Keratinocyte (primary cell): ENCODE data around the gene NECTIN1. TPM values are rescaled to one million over a fixed set of nuclear protein-coding genes. Genes with fewer than 3 reads are reported as not detected.

ENCODE experiments used
- DNase-seq: peaks from one replicate; pipeline ENCODE4 v3.0.0-alpha.2; 2011; ENCODE audit warnings: low read depth, missing footprints, low spot score
- FAIRE-seq: peaks from 2 replicates; lab custom pipeline; 2011; peaks lifted over from hg19 to GRCh38; lab: Jason Lieb, UNC
- H2AFZ ChIP-seq: 2 replicates; pipeline ENCODE4 v1.6.0; 2012; ENCODE audit warnings: low read length, control low read depth, inconsistent platforms; ENCODE audit not compliant: control insufficient read depth
- H3K27ac ChIP-seq: 2 replicates; pipeline ENCODE4 v1.5.1; 2011; ENCODE audit warnings: low read length; ENCODE audit not compliant: control insufficient read depth, insufficient read depth
- H3K27me3 ChIP-seq: 3 replicates; pipeline ENCODE4 v1.6.0; 2011; ENCODE audit warnings: low read length; ENCODE audit not compliant: control insufficient read depth, insufficient read depth; ENCODE audit errors: extremely low read depth
- H3K36me3 ChIP-seq, 2 experiments: 2 replicates in 1 of 2; 3 replicates in 1 of 2; pipeline ENCODE4 v1.5.1; 2011; ENCODE audit warnings: low read length in 2 of 2, mild to moderate bottlenecking in 1 of 2; ENCODE audit not compliant: control insufficient read depth in 2 of 2, insufficient read depth in 2 of 2; ENCODE audit errors: extremely low read depth in 1 of 2
- H3K4me1 ChIP-seq: 3 replicates; pipeline ENCODE4 v1.5.1; 2011; ENCODE audit warnings: low read length; ENCODE audit not compliant: control insufficient read depth, insufficient read depth; ENCODE audit errors: extremely low read depth
- H3K4me2 ChIP-seq: 3 replicates; pipeline ENCODE4 v1.6.0; 2011; ENCODE audit warnings: low read depth, low read length; ENCODE audit not compliant: control insufficient read depth, insufficient read depth; ENCODE audit errors: extremely low read depth
- H3K4me3 ChIP-seq, 3 experiments: fragments of 200-600 bp in 1 of 3; sonication (generic) in 1 of 3; 2 replicates in 2 of 3; 3 replicates in 1 of 3; pipeline ENCODE4 v1.5.1; 2011 to 2016; ENCODE audit warnings: low read length in 3 of 3, mild to moderate bottlenecking in 3 of 3, control low read depth in 2 of 3, inconsistent platforms in 1 of 3, low read depth in 1 of 3, mixed read lengths in 1 of 3, mixed run types in 1 of 3, moderate library complexity in 1 of 3; ENCODE audit not compliant: control insufficient read depth in 2 of 3, insufficient read depth in 2 of 3; ENCODE audit errors: extremely low read depth in 1 of 3
- H3K79me2 ChIP-seq: 2 replicates; pipeline ENCODE4 v1.6.0; 2012; ENCODE audit warnings: low read length; ENCODE audit not compliant: control insufficient read depth, insufficient read depth
- H3K9ac ChIP-seq: 3 replicates; pipeline ENCODE4 v1.6.0; 2011; ENCODE audit warnings: low read length; ENCODE audit not compliant: control insufficient read depth, insufficient read depth; ENCODE audit errors: extremely low read depth
- H3K9me1 ChIP-seq: 3 replicates; pipeline ENCODE4 v1.6.0; 2011; ENCODE audit warnings: low read length; ENCODE audit not compliant: control insufficient read depth, insufficient read depth; ENCODE audit errors: extremely low read depth
- H3K9me3 ChIP-seq: 2 replicates; pipeline ENCODE4 v1.5.1; 2012; ENCODE audit warnings: low read depth, low read length; ENCODE audit not compliant: control insufficient read depth
- H4K20me1 ChIP-seq: 3 replicates; pipeline ENCODE4 v1.6.0; 2011; ENCODE audit warnings: low read length; ENCODE audit not compliant: control insufficient read depth, insufficient read depth; ENCODE audit errors: extremely low read depth
- EZH2 ChIP-seq: IDR thresholded peaks from one replicate; pipeline ENCODE4 v1.6.1; 2012; ENCODE audit warnings: inconsistent platforms, mild to moderate bottlenecking, low read length, moderate library complexity
- dilution Hi-C: fragments of 300-500 bp; cut with MboI; formaldehyde crosslinking; loops from one replicate; pipeline ENCODE4 v1.7.0; 2020; ENCODE audit warnings: low sequenced_read_pairs; ENCODE audit not compliant: extremely low pct_ligation_motif_present
- polyA plus RNA-seq, 5 experiments: library from polyadenylated mRNA; depleted of rRNA in 3 of 5; stranded (reverse) in 3 of 5; stranded (forward) in 1 of 5; unstranded in 1 of 5; fragments of >200 nt; gene quantifications; 1 replicate in 1 of 5; 2 replicates in 3 of 5; 3 replicates in 1 of 5; pipeline versions ENCODE4 v1.2.1 to v1.2.3, GENCODE V29; 2011 to 2012; ENCODE audit warnings: missing spikeins in 2 of 5, low read depth in 1 of 5, low replicate concordance in 1 of 5
- TF ChIP-seq, protein P1 (sequence below), 3 experiments: IDR thresholded peaks in 1 of 3; conservative IDR thresholded peaks in 1 of 3; optimal IDR thresholded peaks in 1 of 3; 2 replicates in 2 of 3; 3 replicates in 1 of 3; pipeline versions ENCODE3 to v1.5.1; 2011; ENCODE audit warnings: low read length in 3 of 3, mild to moderate bottlenecking in 3 of 3, moderate library complexity in 2 of 3, control low read depth in 1 of 3, inconsistent platforms in 1 of 3; ENCODE audit not compliant: insufficient read depth in 2 of 3; ENCODE audit errors: extremely low read depth in 1 of 3

The NECTIN1 gene
- polyA plus RNA-seq, 1 donor (not counting 4 experiments of a cell fraction or from before 2014, with no cell fraction given), result 37.5 TPM

DNA sequence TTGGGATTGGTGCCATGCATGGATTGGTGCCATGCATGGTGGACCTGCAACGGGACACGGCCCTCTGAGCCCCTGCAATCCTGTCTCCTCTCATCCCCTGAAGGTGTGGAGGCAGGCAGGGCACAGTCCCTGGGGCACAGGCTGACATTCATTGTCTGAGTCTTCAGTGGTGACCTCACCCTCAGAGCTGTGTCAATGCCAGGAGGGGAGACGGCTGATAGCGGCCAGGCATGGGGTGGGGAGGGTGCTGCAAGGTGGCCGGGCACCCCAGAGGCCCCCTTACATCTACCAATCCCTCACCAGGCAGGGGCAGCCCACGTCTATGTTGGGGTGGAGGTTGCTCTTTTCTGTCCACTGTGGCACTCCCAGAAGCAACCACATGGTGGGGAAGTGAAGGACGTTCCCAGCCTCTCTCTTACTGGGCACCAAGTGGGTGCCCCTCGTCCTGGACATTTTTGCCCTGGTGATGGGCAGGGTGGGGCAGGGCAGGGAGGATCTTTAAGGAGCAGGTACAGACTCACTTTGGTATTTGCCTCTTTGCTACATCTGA is 47.6 kb downstream of the NECTIN1 start:
- no peak overlapping the region for H3K4me3 ChIP-seq
- no peak overlapping the region for H3K9ac ChIP-seq
- peaks cover 61% of the 10 kb centered on the region for H3K4me1 ChIP-seq
- peak overlapping the region; percentile 11 for H3K4me2 ChIP-seq
- H3K9me3 ChIP-seq, result peaks cover 10% of the 10 kb centered on the region
- peaks cover 4% of the 10 kb centered on the region for H3K9me1 ChIP-seq
- H3K36me3 ChIP-seq, result peaks cover 19 to 41% of the 10 kb centered on the region in 2 experiments
- peaks cover 69% of the 10 kb centered on the region for H3K79me2 ChIP-seq
- dilution Hi-C loops, result no loop called here
- H3K27me3 ChIP-seq, result no peaks in the 10 kb centered on the region
- no peaks in the 10 kb centered on the region for H4K20me1 ChIP-seq
- no peak for DNase-seq
- no peak for TF ChIP-seq EZH2
- TF ChIP-seq, protein P1, sequence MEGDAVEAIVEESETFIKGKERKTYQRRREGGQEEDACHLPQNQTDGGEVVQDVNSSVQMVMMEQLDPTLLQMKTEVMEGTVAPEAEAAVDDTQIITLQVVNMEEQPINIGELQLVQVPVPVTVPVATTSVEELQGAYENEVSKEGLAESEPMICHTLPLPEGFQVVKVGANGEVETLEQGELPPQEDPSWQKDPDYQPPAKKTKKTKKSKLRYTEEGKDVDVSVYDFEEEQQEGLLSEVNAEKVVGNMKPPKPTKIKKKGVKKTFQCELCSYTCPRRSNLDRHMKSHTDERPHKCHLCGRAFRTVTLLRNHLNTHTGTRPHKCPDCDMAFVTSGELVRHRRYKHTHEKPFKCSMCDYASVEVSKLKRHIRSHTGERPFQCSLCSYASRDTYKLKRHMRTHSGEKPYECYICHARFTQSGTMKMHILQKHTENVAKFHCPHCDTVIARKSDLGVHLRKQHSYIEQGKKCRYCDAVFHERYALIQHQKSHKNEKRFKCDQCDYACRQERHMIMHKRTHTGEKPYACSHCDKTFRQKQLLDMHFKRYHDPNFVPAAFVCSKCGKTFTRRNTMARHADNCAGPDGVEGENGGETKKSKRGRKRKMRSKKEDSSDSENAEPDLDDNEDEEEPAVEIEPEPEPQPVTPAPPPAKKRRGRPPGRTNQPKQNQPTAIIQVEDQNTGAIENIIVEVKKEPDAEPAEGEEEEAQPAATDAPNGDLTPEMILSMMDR (optimal IDR thresholded peaks at IDR 0.05 in 1 of 3, IDR thresholded peaks at IDR 0.05 in 1 of 3, conservative IDR thresholded peaks at IDR 0.05 in 1 of 3; ENCODE audit: extremely low read depth in 1 of 3, insufficient read depth in 2 of 3, low read length in 3 of 3), result peak in 2 of 3 experiments; percentile 45 to 53
- peak; percentile 56 for FAIRE-seq
- peak overlapping the region; percentile 43 for H3K27ac ChIP-seq
- no peak overlapping the region for H2AFZ ChIP-seq

GRCh38 chr11:119680541-119681360 is 48.2 kb downstream of the NECTIN1 start:
- H3K79me2 ChIP-seq, result peaks cover 69% of the 10 kb centered on the region
- H3K27ac ChIP-seq, result peak overlapping the region; percentile 50
- peaks cover 24 to 46% of the 10 kb centered on the region in 2 experiments for H3K36me3 ChIP-seq
- DNase-seq (no peak), FAIRE-seq (peak; percentile 53)
- peaks cover 10% of the 10 kb centered on the region for H3K9me3 ChIP-seq
- H3K4me1 ChIP-seq, result peaks cover 56% of the 10 kb centered on the region
- H3K9me1 ChIP-seq, result peaks cover 4% of the 10 kb centered on the region
- no peaks in the 10 kb centered on the region for H3K27me3 ChIP-seq
- no peak for TF ChIP-seq EZH2
- TF ChIP-seq, protein P1 (optimal IDR thresholded peaks at IDR 0.05 in 1 of 3, IDR thresholded peaks at IDR 0.05 in 1 of 3, conservative IDR thresholded peaks at IDR 0.05 in 1 of 3; ENCODE audit: extremely low read depth in 1 of 3, insufficient read depth in 2 of 3, low read length in 3 of 3), result no peak
- H3K4me3 ChIP-seq, result no peak overlapping the region
- H4K20me1 ChIP-seq, result no peaks in the 10 kb centered on the region
- H3K9ac ChIP-seq, result no peak overlapping the region
- H3K4me2 ChIP-seq, result peak overlapping the region; percentile 8
- H2AFZ ChIP-seq, result no peak overlapping the region
- dilution Hi-C loops, result no loop called here
